Stomach (tissue), 9 donors: ENCODE data around the gene ATP6V0D1. TPM values are rescaled to one million over a fixed set of nuclear protein-coding genes. Genes with fewer than 3 reads are reported as not detected.
A peak's percentile ranks its signal among the peaks of the same experiment; 100 is the strongest.

ENCODE experiments used
- DNase-seq, 2 donors: peaks; one replicate each; pipeline versions ENCODE4 v3.0.0 to v3.0.0-alpha.2; 2013 to 2019
- H3K27ac ChIP-seq, 5 donors: fragments of 200-600 bp in 4 of 5; sonication (generic) in 4 of 5; one replicate each; pipeline ENCODE4 v1.5.1; 2013 to 2019; ENCODE audit warnings: mild to moderate bottlenecking in 1 of 5, moderate library complexity in 1 of 5
- H3K27me3 ChIP-seq, 3 donors: fragments of 200-600 bp; sonication (generic); one replicate each; pipeline ENCODE4 v1.5.1; 2017 to 2019; ENCODE audit warnings: mixed run types in 1 of 3
- H3K36me3 ChIP-seq, 4 donors: fragments of 200-600 bp; sonication (generic); 1 replicate in 3 of 4; 2 replicates in 1 of 4; pipeline ENCODE4 v1.5.1; 2016 to 2019
- H3K4me1 ChIP-seq, 4 donors: fragments of 200-600 bp; sonication (generic); one replicate each; pipeline ENCODE4 v1.5.1; 2016 to 2019
- H3K4me3 ChIP-seq, 4 donors: fragments of 200-600 bp; sonication (generic) in 3 of 4; one replicate each; pipeline ENCODE4 v1.5.1; 2016 to 2019; ENCODE audit warnings: mild to moderate bottlenecking in 1 of 4
- H3K9me3 ChIP-seq, 4 donors: fragments of 200-600 bp; sonication (generic); one replicate each; pipeline ENCODE4 v1.5.1; 2016 to 2019
- EP300 ChIP-seq: sonication (generic); formaldehyde crosslinking; IDR thresholded peaks from one replicate; pipeline ENCODE4 v1.6.1; 2017; ENCODE audit warnings: antibody characterized with exemption
- POLR2A ChIP-seq, 4 donors: fragments of 450-650 bp; IDR thresholded peaks; one replicate each; pipeline ENCODE4 v1.6.1; 2016; ENCODE audit warnings: antibody characterized with exemption in 4 of 4, control low read depth in 2 of 4, mild to moderate bottlenecking in 1 of 4, moderate library complexity in 1 of 4
- POLR2AphosphoS5 ChIP-seq, 3 donors: sonication (generic); formaldehyde crosslinking; IDR thresholded peaks; one replicate each; pipeline ENCODE4 v1.6.1; 2016; ENCODE audit warnings: antibody characterized with exemption in 3 of 3
- WGBS, 5 donors: extraction: QIAGEN DNeasy Blood & Tissue Kit in 3 of 5; methylation state at CpG; one replicate each; pipeline versions ENCODE4 v1.1.5 to v1.1.7; 2013 to 2018; 5-methylcytosine and 5-hydroxymethylcytosine counted together
- intact Hi-C: fragments of 100-400 bp; cut with DNase I; formaldehyde crosslinking; loops from one replicate; pipeline ENCODE4 v1.15.1; 2023; ENCODE audit warnings: low total_unique reads
- polyA plus RNA-seq, 3 donors: library from polyadenylated mRNA; stranded (reverse); fragments of 200-250 nt; gene quantifications; one replicate each; pipeline ENCODE4 v1.2.3, GENCODE V29; 2013
- total RNA-seq, 5 donors: library from RNA; depleted of rRNA; stranded (reverse); fragments of >200 nt; gene quantifications; one replicate each; pipeline versions ENCODE4 v1.1.0 to v1.2.3, GENCODE V29; 2014 to 2016
- TF ChIP-seq, protein P1 (sequence below), 7 experiments: fragments of 450-650 bp in 4 of 7; fragments of 200-600 bp in 3 of 7; sonication (generic) in 3 of 7; IDR thresholded peaks; one replicate each; pipeline ENCODE4 v1.5.1; 2016 to 2019; ENCODE audit warnings: antibody characterized with exemption in 7 of 7, control low read depth in 2 of 7, mild to moderate bottlenecking in 1 of 7
- donor health status: healthy with polysubstance abuse.
- donor health status: Bipolar disorder and iron deficiency.
- donor health status: healthy.

The ATP6V0D1 gene
- total and polyA plus RNA-seq, 8 donors: 23.5 to 102 (median 64.9) TPM

DNA sequence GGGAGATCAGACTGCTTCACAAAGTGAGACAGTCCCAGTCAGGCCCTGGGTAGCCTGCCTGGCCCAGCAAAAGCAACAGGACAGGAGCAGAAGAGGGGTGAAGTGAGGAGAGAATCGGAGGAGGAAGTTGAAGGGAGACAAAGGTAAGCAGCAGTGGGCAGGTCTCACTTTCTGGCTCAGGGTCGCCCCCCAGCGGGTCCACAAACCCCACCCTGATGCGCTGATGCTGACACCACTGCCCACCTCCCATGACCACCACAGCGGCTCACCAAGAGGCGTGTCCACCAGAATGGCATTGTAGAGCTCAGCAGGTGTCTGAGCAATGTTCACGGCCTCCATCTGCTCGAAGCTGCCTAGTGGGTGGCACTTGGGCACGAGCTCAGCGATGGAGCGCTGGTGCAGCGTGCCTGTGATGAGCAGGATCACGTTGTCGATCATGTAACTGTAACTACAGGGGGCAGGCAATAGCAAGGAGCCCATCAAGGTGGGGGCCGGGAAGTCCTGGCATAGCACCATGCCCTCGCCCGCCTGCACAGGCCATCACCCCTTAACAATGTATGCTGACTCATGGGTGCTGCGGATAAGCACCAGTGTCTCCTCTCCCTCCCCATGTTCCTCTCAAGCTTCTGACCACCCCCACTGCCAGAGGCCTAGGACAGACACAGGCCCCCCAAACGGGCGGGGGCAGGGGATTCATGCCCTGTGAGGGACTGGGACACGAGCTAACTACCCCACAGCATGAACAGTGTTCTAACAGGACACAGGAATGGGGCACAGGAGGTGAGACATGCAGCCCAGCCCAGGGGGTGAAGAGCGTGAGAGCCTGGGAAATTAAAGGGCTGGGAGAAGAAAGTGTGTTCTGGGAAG lies 36.5 kb downstream of the ATP6V0D1 start:
- Histone ChIP-seq H3K4me3 (no peak overlapping the region), H3K4me1 (peaks cover 64 to 92% (median 89%) of the 10 kb centered on the region in 4 donors), H3K27ac (peak overlapping the region in 2 of 5 donors; percentile 76), H3K9me3 (no peaks in the 10 kb centered on the region), H3K36me3 (peaks cover 18 to 87% (median 58%) of the 10 kb centered on the region in 4 donors), H3K27me3 (no peaks in the 10 kb centered on the region)
- DNase-seq: no peak
- 79 to 89% (median 85%) methylated on average over 16 to 22 of the region's 22 CpGs for WGBS, 5 donors
- TF ChIP-seq POLR2AphosphoS5 (IDR thresholded peaks at IDR 0.05): no peak
- TF ChIP-seq, protein P1, sequence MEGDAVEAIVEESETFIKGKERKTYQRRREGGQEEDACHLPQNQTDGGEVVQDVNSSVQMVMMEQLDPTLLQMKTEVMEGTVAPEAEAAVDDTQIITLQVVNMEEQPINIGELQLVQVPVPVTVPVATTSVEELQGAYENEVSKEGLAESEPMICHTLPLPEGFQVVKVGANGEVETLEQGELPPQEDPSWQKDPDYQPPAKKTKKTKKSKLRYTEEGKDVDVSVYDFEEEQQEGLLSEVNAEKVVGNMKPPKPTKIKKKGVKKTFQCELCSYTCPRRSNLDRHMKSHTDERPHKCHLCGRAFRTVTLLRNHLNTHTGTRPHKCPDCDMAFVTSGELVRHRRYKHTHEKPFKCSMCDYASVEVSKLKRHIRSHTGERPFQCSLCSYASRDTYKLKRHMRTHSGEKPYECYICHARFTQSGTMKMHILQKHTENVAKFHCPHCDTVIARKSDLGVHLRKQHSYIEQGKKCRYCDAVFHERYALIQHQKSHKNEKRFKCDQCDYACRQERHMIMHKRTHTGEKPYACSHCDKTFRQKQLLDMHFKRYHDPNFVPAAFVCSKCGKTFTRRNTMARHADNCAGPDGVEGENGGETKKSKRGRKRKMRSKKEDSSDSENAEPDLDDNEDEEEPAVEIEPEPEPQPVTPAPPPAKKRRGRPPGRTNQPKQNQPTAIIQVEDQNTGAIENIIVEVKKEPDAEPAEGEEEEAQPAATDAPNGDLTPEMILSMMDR (IDR thresholded peaks at IDR 0.05): no peak
- intact Hi-C loops: no loop called here

DNA sequence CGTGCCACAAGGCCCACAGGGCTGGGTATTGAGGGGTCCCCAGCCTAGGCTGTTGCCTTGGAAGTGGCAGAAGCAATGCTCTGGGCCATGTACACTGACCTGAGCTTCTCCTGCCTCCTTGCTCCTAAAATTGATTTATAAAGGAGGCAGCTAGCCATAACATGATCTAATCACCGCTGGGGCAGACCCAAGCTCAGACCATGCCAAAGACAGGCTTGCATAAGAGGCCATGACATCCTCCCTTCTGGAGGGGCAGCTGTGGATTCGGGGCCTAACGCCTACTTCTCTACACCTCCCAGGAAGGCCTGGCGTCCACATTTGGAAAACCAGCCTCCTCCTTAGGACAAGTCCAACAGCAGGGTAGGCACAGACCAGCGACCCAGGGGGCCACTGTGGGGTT lies 37.7 kb downstream of the ATP6V0D1 start:
- Histone ChIP-seq H3K4me1 (peaks cover 55 to 81% (median 78%) of the 10 kb centered on the region in 4 donors), H3K36me3 (peaks cover 30 to 89% (median 60%) of the 10 kb centered on the region in 4 donors)
- DNase-seq: peak in 1 of 2 donors; percentile 70

DNA sequence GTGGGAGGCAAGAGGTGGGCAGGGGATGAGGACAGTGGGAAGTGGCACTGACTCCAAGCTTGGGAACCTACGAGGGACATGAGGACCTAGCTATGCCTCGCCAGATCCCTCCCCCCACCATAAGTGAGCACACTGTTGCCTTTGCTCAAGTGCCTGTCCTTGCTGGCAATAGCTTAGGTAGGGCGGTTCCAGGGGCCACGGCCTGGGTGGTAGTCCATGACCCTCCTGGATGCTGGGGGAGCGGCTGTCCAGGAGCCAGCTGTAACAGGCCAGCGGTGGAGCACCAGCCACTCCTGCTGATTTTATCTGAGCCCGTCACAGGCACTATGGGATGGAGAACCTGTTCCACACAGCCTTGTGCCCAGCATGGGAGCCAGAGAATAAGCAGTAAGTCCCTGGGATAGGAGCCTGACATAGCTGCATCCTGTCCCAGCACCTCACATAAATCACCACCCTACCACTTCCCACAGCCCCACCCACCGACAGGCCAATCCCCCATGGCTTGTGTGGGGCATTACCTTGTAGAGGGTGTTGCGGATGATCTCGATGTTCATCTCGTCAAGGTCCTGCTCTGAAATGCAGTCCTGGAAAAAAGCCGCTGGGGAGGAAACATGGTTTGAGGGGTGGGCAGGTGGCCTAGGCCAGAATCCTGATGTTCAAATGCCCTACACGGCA lies 38.2 kb downstream of the ATP6V0D1 start:
- TF ChIP-seq POLR2AphosphoS5 (IDR thresholded peaks at IDR 0.05): no peak
- no peak for TF ChIP-seq EP300
- TF ChIP-seq, protein P1 (IDR thresholded peaks at IDR 0.05): no peak
- no peak for TF ChIP-seq POLR2A (IDR thresholded peaks at IDR 0.05)
- peak overlapping the region in 4 of 5 donors; percentile 40 to 76 (median 69) for H3K27ac ChIP-seq
- H3K9me3 ChIP-seq: no peaks in the 10 kb centered on the region
- no peak overlapping the region for H3K4me3 ChIP-seq
- peaks cover 54 to 76% (median 72%) of the 10 kb centered on the region in 4 donors for H3K4me1 ChIP-seq
- 86 to 90% (median 89%) methylated on average over 10 to 13 of the region's 13 CpGs for WGBS, 5 donors
- no peak for DNase-seq
- intact Hi-C loops: no loop called here
- peaks cover 36 to 94% (median 62%) of the 10 kb centered on the region in 4 donors for H3K36me3 ChIP-seq
- no peaks in the 10 kb centered on the region for H3K27me3 ChIP-seq

More for the DNA sequence above, 37.7 kb downstream of the ATP6V0D1 start:
- intact Hi-C loops: no loop called here
- TF ChIP-seq POLR2AphosphoS5 (IDR thresholded peaks at IDR 0.05) (peak in 2 of 3 donors; percentile 11 to 42), EP300 (no peak), POLR2A (IDR thresholded peaks at IDR 0.05) (no peak)
- no peaks in the 10 kb centered on the region for H3K27me3 ChIP-seq
- 69 to 86% (median 80%) methylated on average over 6 of the region's 6 CpGs for WGBS, 5 donors
- no peaks in the 10 kb centered on the region for H3K9me3 ChIP-seq
- no peak overlapping the region for H3K4me3 ChIP-seq
- H3K27ac ChIP-seq: peak overlapping the region in 4 of 5 donors; percentile 2 to 76 (median 40)

DNA sequence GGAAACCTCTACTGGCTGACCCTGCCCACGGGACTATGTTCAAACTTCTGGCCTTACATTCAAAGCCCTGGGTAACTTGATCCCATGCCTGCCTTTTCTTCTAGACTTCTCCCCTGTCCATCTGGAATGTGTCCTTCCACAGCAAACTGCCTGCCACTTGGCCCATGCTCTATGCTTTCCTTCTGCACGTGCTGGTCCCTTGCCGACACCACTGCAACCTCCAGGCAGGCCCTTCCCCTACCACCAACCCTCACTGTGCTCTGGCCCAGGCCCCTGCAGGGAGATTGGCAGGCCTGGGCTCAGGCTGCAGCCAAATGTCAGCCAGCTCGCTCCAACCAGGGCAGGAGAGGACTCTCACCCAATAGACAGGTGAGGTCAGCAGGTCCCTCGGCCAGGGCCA lies 39.0 kb downstream of the ATP6V0D1 start:
- TF ChIP-seq EP300 (no peak), POLR2A (IDR thresholded peaks at IDR 0.05) (no peak), POLR2AphosphoS5 (IDR thresholded peaks at IDR 0.05) (no peak)
- TF ChIP-seq, protein P1 (IDR thresholded peaks at IDR 0.05): no peak
- intact Hi-C loops: no loop called here
- H3K36me3 ChIP-seq: peaks cover 44 to 96% (median 70%) of the 10 kb centered on the region in 4 donors
- DNase-seq: peak in 1 of 2 donors; percentile 52
- no peaks in the 10 kb centered on the region for H3K27me3 ChIP-seq
- H3K4me1 ChIP-seq: peaks cover 46 to 68% (median 64%) of the 10 kb centered on the region in 4 donors
- no peaks in the 10 kb centered on the region for H3K9me3 ChIP-seq
- H3K4me3 ChIP-seq: no peak overlapping the region
- H3K27ac ChIP-seq: peak overlapping the region; percentile 62 to 76 (median 75)
- 33 to 58% (median 49%) methylated on average over 4 to 5 of the region's 5 CpGs for WGBS, 5 donors
